ENCODE data around the gene PLD2.
A peak's percentile ranks its signal among the peaks of the same experiment; 100 is the strongest.
"Not testable (repeated sequence)": the region's sequence is repeated elsewhere in the genome, so short reads cannot be mapped to it uniquely, and the experiment has no call there.

Gene PLD2

DNA sequence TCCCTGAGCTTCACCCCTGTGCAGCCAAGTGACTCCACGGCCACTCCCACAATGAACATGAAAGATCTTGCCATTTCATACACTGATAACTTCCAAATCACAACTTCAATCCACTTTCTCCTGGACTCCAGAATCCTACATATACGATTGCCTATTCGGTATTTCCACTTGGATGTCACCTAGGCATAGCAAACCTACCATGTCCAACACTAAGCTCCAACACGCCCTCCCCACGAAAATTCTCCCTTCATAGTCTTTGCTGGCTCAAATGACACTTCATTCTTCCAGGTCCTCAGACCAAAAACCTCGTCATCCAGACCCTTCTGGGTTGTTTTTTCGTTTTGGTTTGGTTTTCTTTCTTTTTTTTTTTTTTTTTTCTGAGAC lies 16.3 kb upstream of the PLD2 start:
- no peak for DNase-seq (ENCODE audit: low read depth)

GRCh38 chr17:4795168-4795567 lies 11.8 kb upstream of the PLD2 start:
- DNase-seq (ENCODE audit: low read depth) = no peak

DNA sequence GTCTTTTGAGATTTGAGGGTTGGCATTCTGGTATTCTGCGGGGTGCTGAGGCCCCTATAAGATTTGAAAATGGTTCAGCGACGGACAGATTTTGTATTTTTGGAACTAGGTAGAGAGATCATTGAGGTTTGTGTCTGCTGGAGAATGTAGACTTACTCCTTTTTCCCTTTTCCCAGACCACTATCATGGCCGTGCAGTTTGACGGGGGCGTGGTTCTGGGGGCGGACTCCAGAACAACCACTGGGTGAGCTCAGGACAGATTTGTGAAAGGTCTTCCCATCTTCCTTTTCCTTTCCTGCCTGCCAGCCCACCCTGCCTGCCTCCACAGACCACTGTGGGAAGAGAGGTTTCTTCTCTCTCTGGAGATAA lies 10.4 kb upstream of the PLD2 start:
- no peak for DNase-seq (ENCODE audit: low read depth)

GRCh38 chr17:4800462-4801196 lies 6.3 kb upstream of the PLD2 start:
- DNase-seq (ENCODE audit: low read depth) = no peak

DNA sequence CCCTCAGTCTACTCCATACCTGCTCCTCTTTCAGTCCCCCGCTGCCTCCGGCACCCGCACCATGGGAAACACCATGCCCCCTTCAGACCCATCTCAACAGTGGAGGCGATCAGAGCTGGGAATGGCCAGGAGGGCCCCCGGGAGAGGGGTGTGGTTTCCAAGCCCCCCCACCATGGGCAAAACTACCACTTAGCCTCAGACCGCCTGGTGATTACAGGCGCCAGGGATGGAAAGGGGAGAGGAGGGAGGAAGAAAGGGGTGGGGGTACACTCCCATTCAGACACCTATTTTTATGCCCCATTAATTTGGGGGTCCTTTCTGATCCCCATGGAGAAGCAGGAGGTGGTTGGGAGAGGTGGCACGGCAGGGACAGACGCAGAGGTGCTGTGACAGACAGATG lies 4.7 kb upstream of the PLD2 start, which contains the start of gene C17orf114:
TSS of gene C17orf114 (minus strand) at position 101 of the 400 bp plus-strand sequence.
- DNase-seq (ENCODE audit: low read depth) = no peak

DNA sequence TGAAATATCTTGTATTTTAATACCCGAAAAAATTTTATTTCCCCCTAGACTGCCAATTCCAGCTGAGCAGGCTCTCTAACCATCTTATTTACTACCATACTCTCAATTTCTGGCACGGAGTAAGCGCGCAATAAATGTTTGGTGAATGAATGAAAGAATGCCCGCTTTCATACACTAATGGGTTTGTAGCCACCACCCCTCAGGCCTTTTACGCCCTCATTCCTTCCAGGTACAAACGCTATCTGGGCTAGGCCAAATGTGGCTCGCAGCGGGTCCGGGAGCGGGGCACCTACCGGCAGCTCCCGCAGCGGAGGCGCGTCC lies 536 bp upstream of the PLD2 start:
- no peak for DNase-seq (ENCODE audit: low read depth)

GRCh38 chr17:4807605-4808377 lies 839 bp downstream of the PLD2 start:
- DNase-seq (ENCODE audit: low read depth) = no peak

DNA sequence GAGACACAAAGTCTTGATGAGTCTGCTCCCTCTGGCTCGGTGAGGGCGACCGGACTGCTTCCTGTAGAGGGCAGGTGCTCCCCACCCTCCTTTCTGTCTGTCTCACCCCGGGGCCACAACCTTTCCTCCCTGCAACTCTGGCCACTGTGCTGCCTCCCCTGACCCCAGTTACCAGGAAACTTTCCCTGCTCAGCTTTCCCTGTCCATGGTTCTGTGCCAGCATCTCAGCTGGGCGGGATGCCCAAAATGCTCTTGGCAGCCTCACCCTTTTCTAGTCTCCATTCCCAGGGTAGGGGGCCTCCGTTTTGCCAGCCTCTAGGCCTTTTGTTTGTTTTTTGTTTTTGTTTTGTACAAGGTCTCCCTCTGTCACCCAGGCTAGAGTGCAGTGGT lies 1.4 kb downstream of the PLD2 start:
- DNase-seq (ENCODE audit: low read depth) = no peak

DNA sequence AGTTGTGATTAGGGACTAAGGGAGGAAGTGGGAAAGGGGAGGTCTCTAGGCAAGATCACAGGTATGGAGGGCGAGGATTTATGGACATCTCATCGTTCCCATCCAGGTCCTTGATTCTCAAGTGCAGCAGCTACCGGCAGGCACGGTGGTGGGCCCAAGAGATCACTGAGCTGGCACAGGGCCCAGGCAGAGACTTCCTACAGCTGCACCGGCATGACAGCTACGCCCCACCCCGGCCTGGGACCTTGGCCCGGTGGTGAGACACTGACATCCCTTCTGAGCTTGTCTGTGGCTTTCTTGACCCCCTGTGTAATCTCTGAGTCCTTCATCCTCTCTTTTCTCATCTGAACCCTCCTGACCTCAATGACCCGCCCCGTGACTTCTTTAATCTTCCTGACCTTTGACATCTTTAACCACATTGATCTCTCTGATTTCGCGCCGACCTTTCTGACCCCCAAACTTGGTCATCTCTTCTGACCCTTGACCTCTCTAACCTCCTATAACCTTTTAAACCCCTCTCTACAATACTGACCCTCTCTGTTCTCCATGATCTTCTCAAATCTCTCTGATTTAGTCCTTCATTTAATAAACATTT lies 3.8 kb downstream of the PLD2 start:
- no peak for DNase-seq (ENCODE audit: low read depth)

DNA sequence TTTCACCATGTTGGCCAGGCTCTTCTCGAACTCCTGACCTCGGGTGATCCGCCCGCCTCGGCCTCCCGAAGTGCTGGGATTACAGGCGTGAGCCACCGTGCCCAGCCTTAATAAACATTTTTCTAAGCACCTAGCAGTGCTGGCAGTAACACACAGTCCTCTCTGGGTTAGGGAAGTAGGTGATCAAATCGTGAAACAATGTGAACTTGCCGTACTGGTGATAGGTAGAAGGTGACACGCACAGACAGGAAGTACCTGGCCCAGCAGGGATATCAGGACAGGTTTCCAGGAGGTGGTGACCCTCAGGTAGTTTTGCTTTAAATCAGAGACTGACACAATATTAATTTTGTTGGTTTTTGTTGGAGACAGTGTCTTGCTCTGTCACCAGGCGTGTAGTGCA lies 4.5 kb downstream of the PLD2 start:
- DNase-seq (ENCODE audit: low read depth) = no peak

GRCh38 chr17:4812690-4813089 lies 5.7 kb downstream of the PLD2 start:
- DNase-seq (ENCODE audit: low read depth) = no peak

DNA sequence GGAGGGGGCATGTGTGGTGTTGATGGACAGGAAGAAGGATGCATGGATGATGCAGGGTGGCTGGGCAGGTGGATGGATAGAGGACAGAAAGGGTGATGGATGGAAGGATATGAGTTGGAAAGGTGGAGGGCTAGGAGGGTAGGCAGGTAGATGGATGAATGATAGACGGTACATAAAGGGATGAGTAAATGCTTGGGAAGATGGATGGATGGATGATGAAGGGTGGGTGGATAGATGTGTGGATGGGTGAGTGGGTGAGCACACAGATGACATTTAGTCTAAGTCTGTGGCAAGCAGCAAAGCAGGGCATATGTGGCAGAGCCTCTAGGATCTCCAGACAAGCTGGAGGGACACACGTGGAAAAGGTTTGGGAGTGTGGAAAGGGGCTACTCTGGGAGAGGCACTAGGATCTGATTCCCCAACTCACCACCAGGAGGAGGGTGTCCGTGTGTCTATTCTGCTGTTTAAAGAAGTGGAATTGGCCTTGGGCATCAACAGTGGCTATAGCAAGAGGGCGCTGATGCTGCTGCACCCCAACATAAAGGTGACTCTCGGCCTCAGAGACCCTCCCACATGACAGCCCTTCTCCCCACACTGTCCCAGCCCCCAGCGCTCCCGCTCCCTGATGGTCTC lies 8.2 kb downstream of the PLD2 start:
- DNase-seq (ENCODE audit: low read depth) = no peak

DNA sequence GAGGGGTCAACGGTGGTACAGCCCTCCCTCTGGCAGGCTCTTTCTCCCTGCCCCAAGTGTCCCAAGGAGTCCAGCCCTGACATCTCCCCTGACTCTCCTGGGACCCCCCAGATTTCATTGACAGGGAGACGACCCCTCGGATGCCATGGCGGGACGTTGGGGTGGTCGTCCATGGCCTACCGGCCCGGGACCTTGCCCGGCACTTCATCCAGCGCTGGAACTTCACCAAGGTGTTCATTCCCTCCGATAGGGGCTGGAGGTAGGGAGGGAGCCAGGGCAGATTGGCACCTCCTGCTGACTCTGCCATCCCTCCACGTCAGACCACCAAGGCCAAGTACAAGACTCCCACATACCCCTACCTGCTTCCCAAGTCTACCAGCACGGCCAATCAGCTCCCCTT lies 9.9 kb downstream of the PLD2 start:
- DNase-seq (ENCODE audit: low read depth) = no peak

DNA sequence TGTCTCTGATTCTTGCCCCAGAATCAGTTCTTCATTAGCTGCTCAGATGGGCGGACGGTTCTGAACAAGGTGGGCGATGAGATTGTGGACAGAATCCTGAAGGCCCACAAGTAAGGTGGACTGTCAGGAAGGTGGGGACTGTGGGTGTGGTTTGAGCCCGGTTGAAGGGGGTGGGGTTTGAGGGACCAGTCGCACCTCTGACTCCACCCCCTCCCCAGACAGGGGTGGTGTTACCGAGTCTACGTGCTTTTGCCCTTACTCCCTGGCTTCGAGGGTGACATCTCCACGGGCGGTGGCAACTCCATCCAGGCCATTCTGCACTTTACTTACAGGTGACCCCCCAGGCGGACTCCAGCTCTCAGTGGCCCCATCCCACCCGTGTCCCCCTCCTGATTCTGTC lies 11.3 kb downstream of the PLD2 start:
- DNase-seq (ENCODE audit: low read depth) = no peak

DNA sequence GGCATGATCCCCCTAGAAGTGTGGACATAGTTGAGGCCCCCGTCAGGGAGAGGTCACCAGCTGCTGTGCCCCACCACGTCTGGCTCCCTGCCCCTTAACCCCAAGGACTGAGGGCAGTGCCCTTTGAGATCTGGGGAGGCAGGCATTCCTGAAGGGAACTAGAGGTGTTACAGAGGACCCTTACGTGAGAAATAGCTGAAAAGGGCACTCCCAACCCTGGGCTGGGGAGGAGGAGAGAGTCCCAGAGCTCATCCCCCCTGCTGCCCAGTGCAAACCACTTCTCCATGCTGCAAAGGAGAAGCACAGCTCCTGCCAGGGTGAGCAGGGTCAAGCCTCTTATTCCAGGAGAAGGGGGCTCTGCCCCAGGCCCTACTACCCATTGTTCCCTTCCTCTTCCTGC lies 15.9 kb downstream of the PLD2 start:
- DNase-seq (ENCODE audit: low read depth) = no peak

DNA sequence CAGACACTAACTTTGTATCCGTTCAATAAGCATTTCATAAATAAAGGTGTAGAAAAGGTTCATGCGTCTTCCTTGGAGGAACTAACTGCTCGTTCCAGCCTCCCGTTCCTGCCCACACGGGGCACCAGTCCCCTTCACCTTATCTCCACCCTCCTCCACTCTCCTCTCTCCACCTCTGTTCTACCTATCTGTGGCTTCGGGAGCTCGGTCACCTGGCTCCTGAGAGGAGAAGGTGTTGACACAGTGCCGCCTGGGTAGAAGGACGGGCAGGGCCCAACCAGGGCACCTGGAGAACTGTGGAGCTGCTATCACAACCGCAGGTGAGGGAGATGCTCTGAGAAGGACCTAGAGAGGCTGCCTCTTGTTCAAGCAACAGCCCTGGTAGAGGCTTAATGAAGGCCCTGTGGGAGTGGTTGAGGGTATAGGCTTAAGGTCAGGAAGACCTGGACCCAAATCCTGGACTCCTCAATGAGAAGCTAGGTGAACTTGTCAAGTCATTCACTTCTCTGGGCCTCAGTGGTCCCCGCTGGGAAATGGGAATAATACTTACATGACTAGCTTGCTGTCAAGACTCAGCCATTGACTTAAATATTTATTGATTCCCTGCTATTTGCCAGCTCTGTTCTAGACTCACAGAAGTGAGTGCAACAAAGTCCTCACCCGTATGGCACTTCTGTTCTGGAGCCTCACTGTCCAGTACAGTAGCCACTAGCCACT lies 16.6 kb downstream of the PLD2 start:
- DNase-seq (ENCODE audit: low read depth) = no peak

GRCh38 chr17:4827399-4827798 lies 20.4 kb downstream of the PLD2 start:
- no peak for DNase-seq (ENCODE audit: low read depth)

DNA sequence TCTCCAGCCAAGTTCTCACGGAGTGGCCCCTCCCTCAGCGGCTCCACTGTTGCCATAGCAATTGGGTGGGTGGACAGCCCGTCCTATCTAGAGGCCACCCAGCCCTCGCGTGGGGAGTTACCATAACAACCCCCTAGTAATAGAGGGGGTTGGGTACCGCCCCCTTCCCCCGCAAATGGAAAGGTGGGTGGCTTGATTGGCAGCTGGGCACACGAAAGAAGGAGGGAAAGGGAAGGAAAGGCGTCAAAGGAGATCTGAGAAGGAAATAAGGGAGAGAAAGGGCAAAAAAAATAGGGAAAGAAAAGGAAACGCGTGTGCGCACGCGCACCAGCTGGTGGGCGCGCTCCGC lies 25.9 kb downstream of the PLD2 start:
- DNase-seq (ENCODE audit: low read depth) = not testable (repeated sequence)

DNA sequence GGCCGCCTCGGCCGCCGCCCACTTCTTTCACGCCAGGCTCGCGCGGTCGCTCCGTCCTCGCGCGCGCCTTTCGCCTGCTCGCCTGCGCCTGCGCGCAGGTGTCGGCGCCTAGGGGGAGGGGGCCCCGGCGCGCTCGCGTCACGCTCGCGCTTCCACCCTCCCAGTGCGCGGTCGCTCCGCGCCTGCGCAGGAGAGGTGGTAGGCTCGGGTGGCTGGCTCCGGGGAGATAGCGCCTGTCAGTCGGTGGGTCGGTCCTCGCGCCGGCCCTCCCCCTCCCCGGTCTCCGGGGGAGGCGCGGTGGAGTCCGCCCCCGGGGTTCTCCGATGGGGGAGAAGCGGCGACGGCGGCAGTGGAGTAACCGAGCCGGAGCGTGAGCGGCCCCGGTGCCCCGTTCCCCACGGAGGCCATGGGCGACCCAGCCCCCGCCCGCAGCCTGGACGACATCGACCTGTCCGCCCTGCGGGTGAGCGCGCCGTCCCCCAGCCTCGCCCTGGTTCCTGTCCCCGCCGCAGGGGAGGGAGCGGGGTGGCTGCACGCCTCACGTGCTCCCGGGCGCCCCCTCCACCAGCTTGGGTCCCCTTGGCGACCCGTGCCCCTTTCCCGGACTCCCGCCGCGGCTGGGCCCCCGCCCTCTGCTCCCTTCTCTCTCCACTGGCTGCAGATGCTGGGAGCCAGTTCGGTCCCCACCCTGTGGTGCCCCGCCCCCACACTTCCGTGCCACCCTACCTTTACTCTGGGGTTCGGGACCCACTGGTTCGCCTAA lies 26.4 kb downstream of the PLD2 start, which contains the start of gene MINK1:
TSS of gene MINK1 (plus strand) at position 163 of the 763 bp plus-strand sequence. CDS start at position 407, 244 bp downstream.
- DNase-seq (ENCODE audit: low read depth) = peak; percentile 80

DNA sequence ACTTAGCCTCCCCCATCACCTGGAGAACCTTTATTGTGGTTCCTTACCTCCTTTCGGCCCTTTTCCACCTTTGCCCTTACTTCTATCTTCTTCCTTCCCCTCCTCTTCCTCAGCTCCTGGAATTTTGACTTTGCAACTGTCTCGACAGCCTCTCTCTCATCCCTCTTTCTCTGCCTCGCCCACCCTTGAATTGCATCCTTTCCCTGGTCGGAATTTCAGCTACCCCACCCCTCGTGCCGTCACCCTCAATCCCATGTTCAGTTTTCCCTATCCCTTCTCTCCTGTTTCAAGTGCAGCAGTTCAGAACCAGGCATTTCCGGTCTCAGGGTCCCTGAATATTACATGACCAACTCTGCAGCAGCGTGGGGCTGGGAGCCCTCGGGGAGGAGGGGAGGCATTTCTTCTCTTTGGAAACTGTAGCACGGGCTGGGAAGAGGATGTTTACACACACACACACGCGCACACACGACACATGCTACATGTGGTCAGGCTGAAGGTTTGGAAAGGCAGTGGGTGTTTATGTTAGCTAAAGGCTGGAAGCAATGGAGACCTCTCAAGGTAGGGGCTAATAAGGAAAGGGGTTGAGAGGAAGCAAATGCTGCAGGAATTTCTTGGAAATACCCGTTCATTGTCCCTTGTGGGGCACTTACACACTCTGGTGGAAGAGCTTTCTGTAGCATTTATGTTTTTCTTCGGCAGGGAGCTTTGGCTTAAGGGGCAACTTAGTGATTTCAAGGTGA lies 27.2 kb downstream of the PLD2 start:
- DNase-seq (ENCODE audit: low read depth) = no peak

- DNase-seq (ENCODE audit: low read depth) = no peak
Measured at GRCh38 chr17:4834681-4835020, 27.7 kb downstream of the PLD2 start.
